Keratinocyte (primary cell): ENCODE results near the gene CNTROB.

Source experiments
- EZH2 ChIP-seq: IDR thresholded peaks from one replicate; pipeline ENCODE4 v1.6.1; 2012; ENCODE audit warnings: inconsistent platforms, mild to moderate bottlenecking, low read length, moderate library complexity
- TF ChIP-seq, protein P1 (sequence below), 3 experiments: IDR thresholded peaks in 1 of 3; conservative IDR thresholded peaks in 1 of 3; optimal IDR thresholded peaks in 1 of 3; 2 replicates in 2 of 3; 3 replicates in 1 of 3; pipeline versions ENCODE3 to v1.5.1; 2011; ENCODE audit warnings: low read length in 3 of 3, mild to moderate bottlenecking in 3 of 3, moderate library complexity in 2 of 3, control low read depth in 1 of 3, inconsistent platforms in 1 of 3; ENCODE audit not compliant: insufficient read depth in 2 of 3; ENCODE audit errors: extremely low read depth in 1 of 3

DNA sequence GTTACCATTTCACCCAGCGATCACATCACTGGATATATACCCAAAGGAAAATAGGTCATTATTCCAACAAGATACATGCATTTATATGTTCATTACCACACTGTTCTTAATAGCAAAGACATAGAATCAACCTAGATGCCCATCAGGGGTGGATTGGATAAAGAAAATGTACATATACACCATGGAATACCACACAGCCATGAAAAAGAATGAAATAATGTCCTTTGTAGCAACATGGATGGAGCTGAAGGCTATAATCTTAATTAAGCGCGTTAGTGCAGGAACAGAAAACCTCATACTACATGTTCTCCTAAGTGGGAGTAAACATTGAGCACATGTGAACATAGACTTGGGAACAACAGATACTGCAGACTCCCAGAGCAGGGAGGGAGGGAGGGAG lies 18.6 kb downstream of the CNTROB start:
- TF ChIP-seq, protein P1, sequence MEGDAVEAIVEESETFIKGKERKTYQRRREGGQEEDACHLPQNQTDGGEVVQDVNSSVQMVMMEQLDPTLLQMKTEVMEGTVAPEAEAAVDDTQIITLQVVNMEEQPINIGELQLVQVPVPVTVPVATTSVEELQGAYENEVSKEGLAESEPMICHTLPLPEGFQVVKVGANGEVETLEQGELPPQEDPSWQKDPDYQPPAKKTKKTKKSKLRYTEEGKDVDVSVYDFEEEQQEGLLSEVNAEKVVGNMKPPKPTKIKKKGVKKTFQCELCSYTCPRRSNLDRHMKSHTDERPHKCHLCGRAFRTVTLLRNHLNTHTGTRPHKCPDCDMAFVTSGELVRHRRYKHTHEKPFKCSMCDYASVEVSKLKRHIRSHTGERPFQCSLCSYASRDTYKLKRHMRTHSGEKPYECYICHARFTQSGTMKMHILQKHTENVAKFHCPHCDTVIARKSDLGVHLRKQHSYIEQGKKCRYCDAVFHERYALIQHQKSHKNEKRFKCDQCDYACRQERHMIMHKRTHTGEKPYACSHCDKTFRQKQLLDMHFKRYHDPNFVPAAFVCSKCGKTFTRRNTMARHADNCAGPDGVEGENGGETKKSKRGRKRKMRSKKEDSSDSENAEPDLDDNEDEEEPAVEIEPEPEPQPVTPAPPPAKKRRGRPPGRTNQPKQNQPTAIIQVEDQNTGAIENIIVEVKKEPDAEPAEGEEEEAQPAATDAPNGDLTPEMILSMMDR (optimal IDR thresholded peaks at IDR 0.05 in 1 of 3, IDR thresholded peaks at IDR 0.05 in 1 of 3, conservative IDR thresholded peaks at IDR 0.05 in 1 of 3; ENCODE audit: extremely low read depth in 1 of 3, insufficient read depth in 2 of 3, low read length in 3 of 3): no peak
- TF ChIP-seq EZH2: no peak
